HG02938 (cell line): Measurements from ENCODE around the gene ZNF480.
"Not testable (repeated sequence)": the region's sequence is repeated elsewhere in the genome, so short reads cannot be mapped to it uniquely, and the experiment has no call there.

Source experiments
- ATAC-seq: cut with Tn5 transposase; IDR thresholded peaks from one replicate; pipeline ENCODE4 v1.9.1; 2021; ENCODE audit warnings: mild to moderate bottlenecking, moderate library complexity; ENCODE audit not compliant: unreplicated experiment

Gene ZNF480

DNA sequence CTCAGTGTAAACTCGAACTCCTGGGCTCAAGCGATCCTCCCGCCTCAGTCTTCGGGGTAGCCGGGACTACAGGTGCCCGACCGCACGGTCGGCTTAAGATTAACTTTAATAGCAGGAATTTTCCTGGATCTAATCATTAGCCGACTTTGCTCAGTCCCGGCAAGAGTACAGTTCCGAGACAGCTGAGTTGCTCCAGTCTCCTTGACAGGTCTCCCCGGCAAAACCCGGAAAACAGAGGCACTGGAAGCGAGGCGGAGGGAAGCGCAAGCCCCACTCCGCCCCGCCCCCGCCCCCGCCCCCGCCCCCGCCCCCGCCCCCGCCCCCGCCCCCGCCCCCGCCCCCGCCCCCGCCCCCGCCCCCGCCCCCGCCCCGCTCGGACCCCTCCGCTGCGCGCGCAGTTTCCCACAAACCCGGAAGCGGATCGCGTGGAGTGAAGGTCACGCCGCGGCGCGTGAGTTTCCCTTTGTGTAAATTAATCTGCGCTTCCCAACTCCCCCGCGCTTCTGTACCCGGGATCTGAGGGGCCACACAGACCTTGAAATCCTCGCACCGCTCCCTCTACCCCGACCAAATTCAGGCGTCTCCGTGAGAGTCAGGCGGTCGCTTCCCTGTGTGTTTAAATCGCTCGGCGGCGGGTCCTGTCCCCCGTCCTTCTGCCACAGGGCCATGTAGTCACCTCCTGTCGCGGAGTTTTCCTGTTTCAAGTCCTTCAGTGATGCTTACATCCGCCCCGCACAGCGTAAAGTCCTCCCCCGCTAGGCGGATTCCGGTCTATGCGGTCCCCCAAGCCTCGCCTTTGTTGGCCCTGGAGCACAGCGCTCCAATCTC, at the start of gene ZNF480:
Gene ZNF480 (plus strand): TSS at position 397 of the 828 bp plus-strand sequence. CDS start 3,244 bp downstream, outside the sequence.
- peak; percentile 73 for ATAC-seq

DNA sequence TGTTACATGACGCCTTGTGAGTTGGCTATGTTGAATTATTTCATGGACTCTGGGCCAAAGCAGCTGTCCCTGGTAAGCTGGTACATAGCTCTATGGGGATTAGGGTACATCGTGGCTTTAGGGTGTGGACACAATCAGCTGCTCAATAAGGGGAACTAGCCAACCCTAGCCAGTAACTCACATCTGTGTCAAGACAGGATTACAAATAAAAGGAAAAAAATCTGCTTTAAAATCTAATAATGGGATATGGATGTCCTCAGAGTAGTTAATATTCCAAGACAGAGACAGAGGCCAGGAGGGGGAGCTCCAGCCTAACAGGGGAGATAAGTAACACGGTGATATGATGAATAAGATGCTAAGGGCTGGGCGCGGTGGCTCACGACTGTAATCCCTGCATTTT, 48.7 kb upstream of the ZNF480 start:
- no peak for ATAC-seq

DNA sequence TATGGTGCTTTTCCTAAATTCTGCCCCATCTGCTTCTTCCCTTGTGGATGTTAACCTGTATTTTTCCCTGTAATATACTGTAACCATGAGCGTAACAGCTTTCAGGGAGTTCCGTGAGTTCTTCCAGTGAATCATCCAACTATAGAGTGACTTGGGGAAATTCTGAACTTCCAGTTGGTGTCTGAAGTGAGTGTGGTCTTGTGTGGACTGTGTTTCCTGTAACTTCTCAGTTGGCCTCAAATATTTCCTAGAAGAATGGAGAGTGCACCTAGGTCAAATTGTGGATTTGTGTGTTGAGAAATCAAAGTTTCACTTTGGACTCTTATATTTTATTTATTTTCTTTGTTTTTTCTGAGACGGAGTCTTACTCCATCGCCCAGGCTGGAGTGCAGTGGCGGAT, 38.5 kb upstream of the ZNF480 start:
- no peak for ATAC-seq

DNA sequence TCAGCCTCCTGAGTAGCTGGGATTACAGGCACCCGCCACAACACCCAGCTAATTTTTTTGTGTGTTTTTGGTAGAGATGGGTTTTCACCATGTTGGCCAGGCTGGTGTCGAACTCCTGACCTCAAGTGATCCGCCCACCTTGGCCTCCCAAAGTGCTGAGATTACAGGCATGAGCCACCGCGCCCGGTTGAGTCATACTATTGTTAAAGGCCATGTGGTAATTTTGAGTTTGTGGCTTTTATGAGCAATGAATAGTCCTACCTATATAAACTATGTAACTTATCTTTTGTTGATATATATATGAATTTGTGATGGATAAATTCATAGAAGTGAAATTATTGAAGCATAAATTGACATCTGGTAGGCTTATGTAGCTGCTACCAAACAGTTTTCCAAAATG, 31.4 kb upstream of the ZNF480 start:
- ATAC-seq: not testable (repeated sequence)

DNA sequence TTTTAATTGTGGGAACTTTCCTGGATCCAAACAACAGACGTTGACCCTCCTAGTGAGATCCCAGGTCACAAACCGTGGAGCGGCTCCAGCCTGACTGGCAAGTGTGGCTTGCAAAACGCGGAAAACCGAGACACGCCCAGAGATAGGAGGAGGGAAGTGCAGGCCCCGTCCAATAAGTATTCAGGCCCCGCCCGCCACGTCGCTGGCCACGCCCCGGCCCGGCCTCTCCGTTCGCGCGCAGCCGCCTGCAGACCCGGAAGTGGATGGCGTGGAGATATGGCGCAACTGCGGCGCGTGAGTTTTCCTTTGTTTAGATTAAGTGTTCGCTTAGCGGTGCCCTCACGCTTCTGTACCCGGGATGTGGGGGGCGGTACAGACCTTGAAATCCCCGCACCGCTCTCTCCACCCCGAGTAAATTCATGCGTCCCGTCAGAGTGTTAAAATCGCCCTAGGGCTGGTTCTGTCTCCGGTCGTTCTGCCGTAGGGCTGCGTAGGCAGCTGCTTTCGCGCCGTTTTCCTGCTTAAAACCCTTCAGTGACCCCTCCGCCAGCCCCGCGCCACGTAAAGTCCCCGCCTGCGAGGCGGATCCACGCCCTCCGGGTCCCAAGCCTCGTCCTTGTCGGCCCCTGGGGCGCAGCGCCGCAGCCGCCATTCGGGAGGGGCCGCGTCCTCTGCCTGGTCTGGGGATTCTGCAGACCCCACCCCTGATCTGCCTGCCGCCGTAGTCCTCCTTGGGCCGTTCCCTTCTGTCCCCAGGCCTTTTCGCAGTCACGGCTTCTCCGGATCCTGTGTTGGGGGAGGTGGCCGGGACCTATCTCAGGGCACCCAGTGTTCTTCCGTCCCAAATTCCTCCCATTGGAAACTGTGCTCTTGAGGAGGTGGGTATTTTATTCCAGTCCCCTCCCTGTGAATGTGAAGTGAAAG, 27.4 kb upstream of the ZNF480 start, which contains the start of gene ZNF766:
Gene ZNF766 (plus strand): TSS at position 250 of the 924 bp plus-strand sequence. CDS start 27 bp downstream, at position 277.
- peak; percentile 93 for ATAC-seq

DNA sequence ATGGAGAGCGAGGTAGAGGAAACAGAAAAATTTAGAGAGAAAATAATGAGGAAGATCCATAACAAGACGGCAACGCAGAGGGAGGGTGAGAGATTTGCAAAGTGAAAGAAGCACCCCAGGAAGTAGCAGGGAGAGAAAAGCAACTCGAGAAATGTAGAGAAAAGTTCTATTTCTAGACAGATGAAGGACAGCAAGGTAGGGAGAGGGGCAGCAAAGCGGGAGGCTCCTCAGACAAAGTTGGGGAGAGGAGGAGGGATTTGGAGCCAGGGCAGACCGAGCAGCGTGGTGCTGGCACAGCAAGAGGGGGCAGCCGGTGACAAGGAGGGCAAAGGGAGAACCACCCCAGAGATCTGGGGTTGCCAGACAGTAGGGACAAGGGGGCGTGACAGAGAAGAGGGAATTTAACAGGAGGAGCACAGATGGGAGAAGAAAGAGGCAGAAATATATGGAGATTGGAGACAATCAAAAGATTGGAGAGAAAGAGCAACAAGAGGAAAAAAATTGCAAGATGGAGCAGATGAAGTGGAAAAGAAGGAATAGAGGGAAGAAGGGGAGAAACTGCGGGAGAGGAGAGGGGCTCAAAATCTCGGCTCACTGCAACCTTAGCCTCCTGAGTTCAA, 26.6 kb upstream of the ZNF480 start:
- no peak for ATAC-seq

DNA sequence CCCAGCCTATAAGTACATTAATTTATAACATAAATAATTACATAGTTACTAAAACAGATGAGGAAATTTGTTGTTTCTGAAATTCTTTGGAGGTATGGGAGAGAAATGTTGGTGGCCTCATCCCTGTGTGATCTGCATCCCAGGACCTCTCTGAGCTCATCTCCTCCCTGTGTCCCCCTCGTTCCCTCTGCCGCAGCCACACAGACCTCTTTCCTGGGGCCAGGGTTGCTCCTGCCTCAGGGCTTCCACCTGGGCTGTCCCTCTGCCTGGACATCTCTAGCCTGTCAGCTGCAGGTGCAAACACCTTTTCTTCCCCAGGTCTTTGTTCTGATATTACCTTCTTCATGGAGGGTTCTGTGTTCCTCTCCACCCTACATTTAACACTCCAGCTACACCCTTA, 23.7 kb upstream of the ZNF480 start:
- no peak for ATAC-seq

DNA sequence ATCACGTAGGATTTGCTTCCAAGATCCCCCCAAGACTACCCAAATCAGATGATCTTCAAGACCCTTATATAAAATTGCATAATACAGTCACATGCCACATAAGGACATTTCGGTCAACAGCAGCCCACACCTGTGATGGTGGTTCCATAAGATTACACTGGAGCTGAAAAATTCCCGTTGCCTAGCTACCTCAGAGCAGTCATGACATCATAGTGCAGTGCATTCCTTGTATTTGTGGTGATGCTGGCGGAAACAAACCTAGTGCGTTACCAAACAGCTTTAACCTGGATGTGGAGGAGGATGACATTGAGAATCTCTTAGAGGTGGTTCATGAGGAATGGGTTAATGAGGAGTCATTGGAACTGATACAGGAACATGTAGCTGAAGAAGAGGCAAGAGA, 22.8 kb upstream of the ZNF480 start:
- ATAC-seq: no peak

DNA sequence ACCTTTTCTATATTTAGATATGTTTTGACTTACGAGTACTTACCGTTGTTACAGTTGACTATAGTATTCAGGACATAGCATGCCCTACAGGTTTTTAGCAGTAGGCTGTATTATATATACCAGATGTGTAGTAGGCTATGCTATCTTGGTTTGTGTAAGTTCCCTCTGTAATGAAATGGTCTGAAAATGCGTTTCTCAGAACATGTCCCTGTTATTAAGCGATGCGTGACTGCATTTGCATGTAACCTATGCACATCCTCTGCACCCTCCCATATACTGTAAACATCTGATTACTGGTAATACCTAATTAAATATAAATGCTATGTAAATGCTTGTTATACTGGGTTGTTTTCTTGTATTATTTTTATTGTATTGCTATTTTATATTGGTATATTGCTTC, 21.0 kb upstream of the ZNF480 start:
- no peak for ATAC-seq

DNA sequence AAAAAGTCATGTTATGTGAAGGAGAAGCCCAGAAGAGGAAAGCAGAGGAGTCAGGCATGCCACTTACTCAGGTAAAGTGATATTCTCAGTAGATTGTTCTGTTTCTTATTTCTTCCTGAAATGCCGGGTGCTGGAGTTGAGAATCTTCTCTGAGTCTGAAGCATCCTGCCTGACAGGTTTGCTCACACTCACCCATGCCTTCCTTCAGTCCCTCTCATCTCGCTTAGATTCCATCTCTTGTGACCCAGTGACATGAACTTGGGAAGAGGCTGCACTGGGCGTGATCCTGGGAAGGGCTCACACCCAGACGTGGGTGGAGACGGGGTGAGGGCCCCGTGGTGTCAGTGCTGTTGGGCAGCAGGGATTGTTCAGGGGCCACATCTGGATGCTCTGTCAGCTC, 19.5 kb upstream of the ZNF480 start:
- no peak for ATAC-seq

DNA sequence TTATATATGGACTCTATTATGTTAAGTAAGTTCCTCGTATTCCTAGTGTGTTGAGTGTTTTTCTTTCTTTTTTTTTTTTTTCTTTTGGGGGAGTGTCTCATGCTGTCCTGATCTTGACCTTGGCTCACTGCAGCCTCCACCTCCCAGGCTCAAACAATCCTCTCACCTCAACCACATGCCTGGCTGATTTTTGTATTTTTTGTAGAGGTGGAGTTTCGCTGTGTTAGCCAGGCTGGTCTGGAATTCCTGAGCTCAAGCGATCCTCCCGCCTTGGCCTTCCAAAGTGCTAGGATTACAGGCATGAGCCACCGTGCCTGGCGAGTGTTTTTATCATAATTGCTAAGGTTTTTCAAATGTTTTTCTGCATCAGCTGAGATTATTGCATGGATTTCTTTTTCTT, 10.7 kb upstream of the ZNF480 start:
- ATAC-seq: no peak

DNA sequence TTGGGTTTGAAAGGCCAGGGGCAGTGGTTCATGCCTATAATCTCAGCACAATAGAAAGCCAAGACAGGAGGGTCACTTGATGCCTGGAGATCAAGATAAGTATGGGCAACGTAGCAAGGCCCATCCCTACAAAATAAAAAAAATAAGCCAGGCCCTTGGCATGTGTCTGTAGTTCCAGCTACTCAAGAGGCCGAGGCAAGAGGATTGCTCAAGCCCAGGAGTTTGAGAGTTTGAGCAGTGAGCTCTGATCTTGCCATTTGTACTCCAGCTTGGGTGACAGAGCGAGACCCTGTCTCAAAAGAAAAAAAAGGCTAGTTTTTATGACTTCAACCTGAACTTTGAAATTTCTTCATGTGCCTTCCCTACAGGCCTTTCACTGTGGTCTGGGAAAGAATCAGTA, 5.2 kb upstream of the ZNF480 start:
- ATAC-seq: no peak

DNA sequence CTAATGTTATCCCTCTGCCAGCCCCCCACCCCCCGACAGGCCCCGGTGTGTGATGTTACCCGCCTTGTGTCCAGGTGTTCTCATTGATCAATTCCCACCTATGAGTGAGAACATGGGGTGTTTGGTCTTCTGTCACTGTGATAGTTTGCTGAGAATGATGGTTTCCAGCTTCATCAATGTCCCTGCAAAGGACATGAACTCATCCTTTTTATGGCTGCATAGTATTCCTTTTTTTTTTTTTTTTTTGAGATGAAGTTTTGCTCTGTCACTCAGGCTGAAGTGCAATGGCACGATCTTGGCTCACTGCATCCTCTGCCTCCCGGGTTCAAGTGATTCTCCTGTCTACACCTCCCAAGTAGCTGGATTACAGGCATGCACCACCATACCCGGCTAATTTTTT, 4.0 kb upstream of the ZNF480 start:
- ATAC-seq: not testable (repeated sequence)

DNA sequence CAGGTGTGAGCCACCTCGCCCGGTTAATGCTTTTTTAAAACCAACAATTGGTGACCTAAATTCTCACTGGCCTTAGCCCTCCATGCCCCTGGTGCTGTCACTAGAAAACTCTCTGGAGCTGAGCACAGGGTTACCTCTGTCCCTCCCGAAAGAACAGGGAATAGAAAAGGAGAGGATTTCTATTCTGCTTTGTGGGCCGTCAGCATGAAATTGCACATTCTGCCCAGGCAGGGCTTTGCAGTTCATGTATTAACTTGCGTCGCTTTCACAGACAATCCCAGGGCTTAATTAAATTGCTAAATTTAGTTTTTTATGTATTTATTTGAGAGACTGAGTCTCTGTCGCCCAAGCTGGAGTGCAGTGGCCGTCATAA, 583 bp upstream of the ZNF480 start:
- no peak for ATAC-seq

DNA sequence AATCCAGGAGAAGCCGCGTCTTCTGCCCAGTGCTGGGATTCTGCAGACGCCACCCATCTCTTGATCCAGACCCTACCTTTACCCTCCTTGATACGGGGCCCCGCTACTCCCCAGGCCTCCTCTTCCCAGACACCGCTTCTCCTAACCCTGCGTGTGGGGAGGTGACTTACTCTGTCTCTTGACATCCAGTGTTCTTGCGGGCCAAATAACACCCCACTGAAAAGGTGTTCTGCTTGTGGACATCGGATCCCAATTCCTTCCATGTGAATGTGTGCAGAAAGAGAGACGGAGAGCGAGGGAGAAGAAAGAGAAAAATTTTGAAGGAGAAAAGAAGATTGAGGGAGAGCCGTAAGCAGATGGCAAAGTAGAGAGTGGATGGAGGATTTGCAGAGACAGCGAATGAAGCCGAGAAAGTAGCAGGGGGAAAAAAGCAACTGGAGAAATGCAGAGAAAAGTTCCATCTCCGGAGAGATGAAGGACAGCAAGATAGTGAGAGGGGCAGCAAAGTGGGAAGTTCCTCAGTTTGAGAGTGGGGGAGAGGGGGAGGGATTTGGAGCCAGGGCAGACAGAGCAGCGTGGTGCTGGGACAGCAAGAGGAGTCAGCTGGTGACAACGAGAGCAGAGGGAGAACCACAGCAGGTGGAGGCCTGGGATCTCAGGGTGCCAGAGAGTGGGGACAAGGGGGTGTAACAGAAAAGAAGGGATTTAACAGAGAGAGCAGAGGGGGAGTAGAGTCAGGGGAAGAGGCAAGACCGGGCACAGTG, 814 bp downstream of the ZNF480 start:
- ATAC-seq: no peak

DNA sequence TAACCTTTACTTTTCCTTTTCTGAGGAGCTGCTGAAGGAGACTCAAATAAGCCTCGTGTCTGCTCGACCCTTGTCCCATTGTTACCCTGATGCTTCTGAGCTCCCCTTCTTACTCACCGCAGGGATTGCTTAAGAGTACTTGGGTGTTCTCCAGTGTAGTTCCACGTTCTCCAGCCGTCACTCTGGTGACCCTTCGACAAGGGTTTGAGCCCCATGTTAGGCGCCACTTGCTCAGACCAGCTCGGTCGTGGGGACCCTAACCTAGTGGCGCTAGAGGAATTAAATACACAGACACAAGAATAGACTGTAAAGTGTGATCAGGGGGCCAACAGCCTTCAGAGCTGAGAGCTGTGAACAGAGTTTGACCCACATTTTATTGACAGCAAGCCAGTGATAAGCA, 10.3 kb downstream of the ZNF480 start:
- no peak for ATAC-seq

DNA sequence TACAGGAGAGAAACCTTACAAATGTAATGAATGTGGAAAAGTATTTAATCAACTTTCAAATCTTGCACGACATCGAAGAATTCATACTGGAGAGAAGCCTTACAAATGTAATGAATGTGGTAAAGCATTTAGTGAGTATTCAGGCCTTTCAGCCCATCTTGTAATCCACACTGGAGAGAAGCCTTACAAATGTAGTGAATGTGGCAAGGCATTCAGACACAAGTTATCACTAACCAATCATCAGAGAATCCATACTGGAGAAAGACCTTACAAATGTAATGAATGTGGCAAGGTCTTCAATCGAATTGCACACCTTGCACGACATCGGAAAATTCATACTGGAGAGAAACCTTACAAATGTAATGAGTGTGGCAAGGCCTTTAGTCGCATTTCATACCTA, 25.5 kb downstream of the ZNF480 start:
- no peak for ATAC-seq

DNA sequence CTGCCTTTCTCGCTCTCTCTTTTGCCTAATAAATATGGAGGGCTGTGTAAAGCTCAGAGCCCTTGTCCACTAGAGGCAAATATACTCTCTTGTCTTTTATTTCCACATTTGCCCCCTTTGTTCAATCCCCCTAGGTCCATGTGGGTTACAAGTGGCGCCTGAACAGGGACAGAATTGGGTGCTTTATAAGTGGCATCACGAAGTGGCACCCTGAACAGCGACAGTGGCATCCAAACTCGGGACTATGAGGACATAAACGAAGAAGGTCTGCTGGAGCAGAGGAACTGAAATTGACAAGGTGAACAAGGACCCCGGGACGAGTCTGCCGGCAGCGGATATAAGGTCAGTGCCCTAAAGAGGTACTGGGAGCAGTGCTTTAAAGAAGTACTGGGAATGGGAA, 34.8 kb downstream of the ZNF480 start:
- ATAC-seq: no peak

DNA sequence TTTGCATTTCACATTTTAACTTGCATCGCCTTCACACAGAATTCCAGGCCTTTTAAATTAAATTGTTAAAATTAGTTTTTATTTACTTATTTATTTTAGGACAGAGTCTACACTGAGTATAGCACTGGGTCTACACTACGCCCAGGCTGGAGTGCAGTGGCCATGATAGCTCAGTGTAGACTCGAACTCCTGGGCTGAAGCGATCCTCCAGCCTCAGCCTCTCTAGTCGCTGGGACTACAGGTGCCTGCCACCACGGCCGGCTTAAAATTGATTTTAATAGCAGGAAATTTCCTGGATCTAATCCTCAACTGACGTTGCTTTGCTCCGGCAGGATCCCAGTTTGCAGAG, 38.8 kb downstream of the ZNF480 start:
- peak; percentile 13 for ATAC-seq

DNA sequence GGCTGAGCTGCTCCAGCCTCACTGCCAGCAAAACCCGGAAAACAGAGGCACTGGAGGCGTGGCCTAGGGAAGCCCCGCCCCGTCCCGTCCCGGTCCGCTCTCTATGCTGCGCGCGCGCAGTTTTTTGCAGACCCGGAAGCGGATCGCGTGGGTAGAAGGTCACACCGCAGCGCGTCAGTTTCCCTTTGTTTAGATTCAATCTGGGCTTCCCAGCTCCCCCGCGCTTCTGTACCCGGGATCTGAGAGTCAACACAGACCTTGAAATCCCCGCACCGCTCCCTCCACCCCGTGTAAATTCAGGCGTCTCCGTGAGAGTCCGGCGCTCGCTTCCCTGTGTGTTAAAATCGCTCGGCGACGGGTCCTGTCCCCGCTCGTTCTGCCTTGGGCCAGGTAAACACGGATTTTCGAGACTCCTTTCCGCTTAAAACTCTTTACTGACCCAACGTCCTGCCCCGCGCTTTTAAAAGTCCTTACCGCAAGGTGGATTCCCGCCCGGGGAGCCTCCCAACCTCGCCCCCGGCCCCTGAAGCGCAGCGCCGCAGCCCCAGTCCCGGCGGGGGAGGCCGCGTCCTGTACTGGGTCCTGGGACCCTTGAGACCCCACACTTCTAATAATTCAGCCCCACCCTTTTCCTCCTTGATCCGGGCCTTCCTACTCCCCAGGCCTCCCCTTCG, 39.3 kb downstream of the ZNF480 start, which contains the start of gene ZNF610:
Gene ZNF610 (plus strand): TSS at position 127 of the 674 bp plus-strand sequence. CDS start 12,930 bp downstream, outside the sequence.
- peak; percentile 72 for ATAC-seq
